Measurements from ENCODE around the gene NINJ1.

DNA sequence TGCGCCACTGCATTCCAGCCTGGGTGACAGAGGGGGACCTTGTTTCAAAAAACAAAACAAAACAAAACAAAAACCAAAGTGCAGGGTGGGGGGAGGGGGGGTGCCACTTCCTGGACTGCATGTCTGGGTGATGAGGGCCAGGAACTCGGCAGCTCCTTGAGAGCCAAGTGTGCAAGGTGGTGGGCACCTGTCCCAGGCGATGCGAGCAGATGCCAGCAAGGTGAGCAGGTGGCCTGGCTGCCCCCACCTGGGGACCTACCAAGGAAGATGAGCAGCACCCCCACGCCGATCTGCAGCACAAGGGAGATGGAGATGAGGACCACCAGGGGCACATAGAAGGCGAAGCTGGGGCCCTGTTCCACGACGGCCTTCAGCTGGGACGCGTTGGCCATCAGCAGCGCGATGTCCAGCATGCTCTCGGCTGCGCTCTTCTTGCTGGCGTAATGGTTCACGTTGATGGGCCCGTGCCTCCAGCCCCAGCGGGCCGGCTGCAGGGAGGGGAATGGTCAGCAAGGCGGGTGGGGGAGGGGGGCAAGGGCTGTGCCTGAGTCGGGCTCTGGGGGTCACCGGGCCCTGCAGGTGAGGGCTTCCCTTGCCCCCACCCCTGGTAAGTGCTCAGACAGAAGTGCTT lies 7.8 kb downstream of the NINJ1 start:
- TF ChIP-seq EZH2 (IDR thresholded peaks at IDR 0.05; ENCODE audit: low read length, missing control alignments), result no peak
- TF ChIP-seq, protein P1, sequence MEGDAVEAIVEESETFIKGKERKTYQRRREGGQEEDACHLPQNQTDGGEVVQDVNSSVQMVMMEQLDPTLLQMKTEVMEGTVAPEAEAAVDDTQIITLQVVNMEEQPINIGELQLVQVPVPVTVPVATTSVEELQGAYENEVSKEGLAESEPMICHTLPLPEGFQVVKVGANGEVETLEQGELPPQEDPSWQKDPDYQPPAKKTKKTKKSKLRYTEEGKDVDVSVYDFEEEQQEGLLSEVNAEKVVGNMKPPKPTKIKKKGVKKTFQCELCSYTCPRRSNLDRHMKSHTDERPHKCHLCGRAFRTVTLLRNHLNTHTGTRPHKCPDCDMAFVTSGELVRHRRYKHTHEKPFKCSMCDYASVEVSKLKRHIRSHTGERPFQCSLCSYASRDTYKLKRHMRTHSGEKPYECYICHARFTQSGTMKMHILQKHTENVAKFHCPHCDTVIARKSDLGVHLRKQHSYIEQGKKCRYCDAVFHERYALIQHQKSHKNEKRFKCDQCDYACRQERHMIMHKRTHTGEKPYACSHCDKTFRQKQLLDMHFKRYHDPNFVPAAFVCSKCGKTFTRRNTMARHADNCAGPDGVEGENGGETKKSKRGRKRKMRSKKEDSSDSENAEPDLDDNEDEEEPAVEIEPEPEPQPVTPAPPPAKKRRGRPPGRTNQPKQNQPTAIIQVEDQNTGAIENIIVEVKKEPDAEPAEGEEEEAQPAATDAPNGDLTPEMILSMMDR (conservative IDR thresholded peaks at IDR 0.05 in 1 of 2, IDR thresholded peaks at IDR 0.05 in 1 of 2; ENCODE audit: low read depth in 1 of 2, low read length in 2 of 2), result no peak
